Left ventricle myocardium inferior (tissue), 1 donor: ENCODE data around the gene ANKRD40CL. TPM values are rescaled to one million over a fixed set of nuclear protein-coding genes. Genes with fewer than 3 reads are reported as not detected.

Experiments
- microRNA-seq: library from miRNA; unstranded; fragments of <30 nt; microRNA quantifications from one replicate; pipeline ENCODE4 v1.2.0, GENCODE V29; 2020
- total RNA-seq: library from RNA; stranded (reverse); fragmentation: NEBNext Ultra II Directional; extraction: Animal tissue kit (Norgen Biotek cat#: 25700); gene quantifications from one replicate; pipeline ENCODE4 v1.2.1, GENCODE V29; 2021
- donor health status: DM: no; HTN: yes; CAD: no; lungs with severe emphysema.

ANKRD40CL gene
- total RNA-seq, 1 donor from 2014 or later = not detected

Small RNA genes lying within 50 kb of the gene (microRNA-seq; reads per million reads assigned to microRNA genes)
- gene MIR8059 = not detected

Other genes starting within 250 kb of the ANKRD40CL start
- gene EPN3, start 234.8 kb downstream of the ANKRD40CL start, total RNA-seq = 19.9 TPM
- 66.3 TPM for gene SPATA20, start 220.3 kb downstream of the ANKRD40CL start, total RNA-seq
- gene CACNA1G, start 206.8 kb downstream of the ANKRD40CL start, total RNA-seq = 0.58 TPM
- gene ABCC3, start 132.6 kb downstream of the ANKRD40CL start, total RNA-seq = 0.88 TPM
- gene ANKRD40, start 59.6 kb downstream of the ANKRD40CL start, total RNA-seq = 53.1 TPM
- 64.4 TPM for gene LUC7L3, start 47.9 kb downstream of the ANKRD40CL start, total RNA-seq
- 0.25 TPM for gene WFIKKN2, start 68.1 kb upstream of the ANKRD40CL start, total RNA-seq
- 101 TPM for gene TOB1, start 98.8 kb upstream of the ANKRD40CL start, total RNA-seq